ENCODE measurements around the gene RNF31.

RNF31 gene

DNA sequence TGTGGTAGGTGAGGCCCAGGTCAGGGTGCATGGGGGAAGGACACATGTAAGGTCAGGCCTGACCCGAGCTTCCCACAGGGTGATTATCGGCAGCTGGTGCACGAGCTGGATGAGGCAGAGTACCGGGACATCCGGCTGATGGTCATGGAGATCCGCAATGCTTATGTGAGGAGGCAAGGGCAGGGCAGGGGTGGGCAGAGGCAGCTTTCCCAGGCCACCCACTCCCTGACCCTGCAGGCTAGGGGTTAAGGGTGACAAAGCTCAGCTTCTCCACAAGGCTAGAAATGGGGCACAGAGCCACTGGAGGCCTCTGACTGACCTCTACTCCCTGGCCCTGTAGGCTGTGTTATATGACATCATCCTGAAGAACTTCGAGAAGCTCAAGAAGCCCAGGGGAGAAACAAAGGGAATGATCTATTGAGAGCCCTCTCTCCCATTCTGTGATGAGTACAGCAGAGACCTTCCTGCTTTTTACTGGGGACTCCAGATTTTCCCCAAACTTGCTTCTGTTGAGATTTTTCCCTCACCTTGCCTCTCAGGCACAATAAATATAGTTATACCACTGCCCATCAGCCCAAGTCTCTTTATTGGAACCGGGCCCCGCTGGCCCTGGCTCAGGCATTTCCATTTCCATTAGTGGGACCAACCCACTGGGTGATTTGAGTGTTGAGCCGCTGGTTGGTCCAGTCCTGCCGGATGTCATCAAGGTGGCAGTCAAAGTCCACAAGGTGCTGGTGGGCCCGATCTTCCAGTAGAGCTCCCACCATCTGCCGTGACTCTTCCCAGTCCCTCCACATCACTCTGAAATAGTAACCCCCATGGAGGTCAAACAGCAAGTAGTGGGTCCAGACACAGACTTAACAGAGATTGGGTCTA is 8.7 kb upstream of the RNF31 start:
- no peak for DNase-seq

DNA sequence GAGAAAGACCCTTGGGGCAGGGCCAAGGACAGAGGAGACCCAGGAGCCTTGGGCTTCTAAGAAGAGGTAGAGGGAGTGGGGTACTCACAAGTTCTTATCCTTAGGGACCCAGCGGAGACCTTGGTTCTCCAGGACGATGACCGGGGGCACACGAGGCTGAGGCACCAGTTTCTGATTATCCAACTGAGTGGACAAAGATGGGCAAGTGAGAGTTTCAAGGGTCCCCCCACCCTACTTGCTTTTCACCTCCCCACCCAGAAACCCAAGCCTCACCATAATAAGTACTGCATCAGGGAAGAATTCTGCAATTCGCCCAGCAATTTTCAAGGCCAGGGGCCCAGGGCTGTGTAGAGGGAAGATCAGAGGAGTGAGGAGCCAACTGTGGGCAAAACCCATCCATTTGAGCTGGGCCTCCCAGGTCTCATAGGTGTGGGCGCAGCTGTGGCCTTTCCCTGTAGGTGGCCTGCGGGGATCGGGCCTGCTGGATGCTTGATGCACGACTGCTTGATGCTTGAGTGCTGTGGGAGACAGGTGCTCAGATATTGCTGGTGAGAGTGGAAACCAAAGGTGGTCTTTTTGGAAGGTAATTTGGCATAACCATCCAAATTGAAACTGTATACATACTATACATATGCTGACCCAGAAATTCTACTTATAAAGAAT is 7.9 kb upstream of the RNF31 start:
- DNase-seq = peak; percentile 32

DNA sequence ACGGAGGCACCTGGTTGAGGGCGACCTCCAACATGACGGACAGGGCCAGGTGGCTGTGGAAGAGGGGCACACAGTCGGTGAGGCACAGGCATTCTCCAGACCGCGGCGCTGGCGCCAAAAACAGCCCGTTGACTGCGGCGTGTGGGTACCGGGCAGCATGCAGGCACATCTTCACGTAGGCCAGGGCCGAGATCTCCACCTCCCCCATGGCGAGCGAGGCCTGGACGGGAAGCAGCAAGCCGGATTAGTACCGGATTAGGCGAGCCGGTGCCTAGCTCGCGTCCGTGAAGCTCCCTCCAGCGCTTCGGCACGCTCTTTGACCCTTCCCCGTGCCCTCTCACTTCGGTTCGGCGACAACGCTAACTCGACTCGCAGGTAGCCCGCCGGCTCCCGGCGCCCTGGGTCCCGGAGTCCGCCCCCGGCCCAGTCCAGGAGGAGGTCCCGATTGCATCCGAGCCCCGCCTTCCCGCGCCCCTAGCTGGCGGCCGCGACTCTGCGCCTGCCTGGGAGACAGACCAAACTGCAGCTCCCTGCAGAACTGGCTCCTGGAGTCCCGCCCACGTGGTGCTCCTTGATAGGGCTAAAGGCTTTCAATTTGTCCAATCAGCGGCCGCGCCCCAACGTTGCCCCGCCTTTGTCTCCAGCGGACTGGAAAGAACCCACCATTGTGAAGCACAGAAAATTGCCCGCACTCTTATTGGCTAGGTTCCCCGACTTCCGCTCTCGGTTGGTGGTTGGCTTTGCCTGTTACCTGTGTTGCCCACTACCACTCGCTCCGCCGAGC is 6.0 kb upstream of the RNF31 start, which contains the start of gene EMC9:
TSS of gene EMC9 (minus strand) at position 495 of the 784 bp plus-strand sequence. CDS start at position 208, 287 bp downstream.
- DNase-seq = peak; percentile 100

DNA sequence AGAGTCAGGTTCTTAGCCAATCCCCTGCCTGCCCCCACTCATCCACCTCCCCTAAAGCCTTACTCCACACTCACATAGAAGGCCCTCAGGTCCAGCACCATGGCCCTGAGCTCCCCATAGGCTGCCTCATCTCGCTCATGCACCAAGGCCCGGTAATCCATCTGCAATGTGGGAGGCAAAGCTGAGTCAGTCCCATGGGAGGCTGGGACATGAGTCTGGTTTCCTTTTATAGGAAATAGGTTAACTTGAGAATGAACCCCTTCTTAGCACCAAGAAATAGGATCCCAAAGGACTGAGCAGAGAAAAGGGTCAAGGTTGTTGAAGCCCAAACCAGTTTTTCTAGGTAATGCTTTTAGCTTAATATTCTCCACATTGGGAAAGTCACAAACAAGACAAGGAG is 3.8 kb upstream of the RNF31 start:
- DNase-seq = no peak

DNA sequence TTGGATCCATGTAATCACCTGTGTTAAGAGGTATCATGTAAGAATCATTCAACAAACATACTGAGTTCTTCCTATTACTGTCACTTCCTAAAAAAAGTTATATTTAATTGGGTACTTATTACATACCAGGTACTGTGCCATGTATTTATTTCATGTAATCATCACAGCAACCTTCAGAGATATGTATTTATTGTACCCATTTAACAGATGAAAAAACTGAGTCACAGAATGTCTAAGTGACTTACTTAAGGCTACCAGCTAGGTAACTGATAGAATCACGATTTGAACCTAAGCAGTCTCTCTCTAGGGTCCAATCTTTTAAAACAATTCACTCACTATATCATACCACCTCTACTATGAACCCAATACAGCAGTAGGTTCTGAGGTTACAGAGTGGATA is 2.8 kb upstream of the RNF31 start:
- no peak for DNase-seq

DNA sequence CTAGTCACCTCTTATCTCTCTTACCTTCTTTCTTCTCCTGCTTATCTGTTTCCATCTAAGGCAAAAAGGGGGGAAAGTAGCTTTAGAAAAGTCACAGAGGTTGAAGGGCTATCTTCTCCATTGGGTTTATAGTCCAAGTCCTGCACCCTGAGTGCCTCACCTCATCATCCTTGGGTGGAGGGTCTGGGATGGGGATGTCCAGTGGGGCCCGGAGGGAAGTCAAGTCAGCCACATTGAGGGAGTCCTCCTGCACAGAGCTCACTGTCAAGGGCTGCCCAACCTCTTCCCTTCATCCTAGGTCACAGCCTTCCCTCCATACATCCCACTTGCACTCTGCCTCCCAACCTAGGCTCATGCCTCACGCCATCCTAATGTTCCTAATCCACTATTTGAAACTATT is 2.1 kb upstream of the RNF31 start:
- DNase-seq = no peak

DNA sequence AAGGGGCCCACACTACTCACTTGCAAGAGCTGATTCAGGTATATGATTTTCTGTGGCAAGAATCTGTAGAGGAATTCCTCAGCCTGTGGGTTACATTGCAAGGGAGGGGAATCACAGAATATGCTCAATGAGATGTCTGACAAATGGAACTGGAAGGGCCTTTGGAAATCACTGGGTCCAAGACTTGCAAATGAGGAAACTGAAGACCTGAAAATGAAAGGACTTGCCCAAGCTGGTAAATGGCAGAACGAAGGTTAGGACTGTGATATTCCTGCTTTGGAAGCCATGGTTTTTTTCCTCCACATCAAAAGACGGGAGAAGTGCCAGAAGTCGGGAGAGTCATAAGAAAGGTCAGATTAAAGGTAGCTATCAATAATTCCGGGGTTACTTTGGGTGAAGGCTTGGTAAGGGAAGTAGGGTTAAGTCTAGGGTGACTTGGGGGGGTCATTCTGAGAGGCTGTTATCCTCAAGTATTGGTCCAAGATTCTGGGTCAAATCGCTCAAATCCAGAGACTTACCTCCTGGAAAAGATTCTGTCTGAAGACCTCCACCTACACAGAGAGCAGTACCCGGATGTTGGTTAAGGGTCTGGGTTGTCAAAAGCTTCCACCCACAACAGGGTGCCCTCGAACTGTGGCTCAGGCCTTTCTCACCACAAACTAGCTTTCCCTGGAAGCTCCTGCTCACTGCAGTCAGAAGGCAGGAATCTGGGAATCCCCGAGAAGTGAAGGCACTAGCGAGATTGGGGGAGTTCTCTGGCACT is 1.4 kb upstream of the RNF31 start:
- no peak for DNase-seq

DNA sequence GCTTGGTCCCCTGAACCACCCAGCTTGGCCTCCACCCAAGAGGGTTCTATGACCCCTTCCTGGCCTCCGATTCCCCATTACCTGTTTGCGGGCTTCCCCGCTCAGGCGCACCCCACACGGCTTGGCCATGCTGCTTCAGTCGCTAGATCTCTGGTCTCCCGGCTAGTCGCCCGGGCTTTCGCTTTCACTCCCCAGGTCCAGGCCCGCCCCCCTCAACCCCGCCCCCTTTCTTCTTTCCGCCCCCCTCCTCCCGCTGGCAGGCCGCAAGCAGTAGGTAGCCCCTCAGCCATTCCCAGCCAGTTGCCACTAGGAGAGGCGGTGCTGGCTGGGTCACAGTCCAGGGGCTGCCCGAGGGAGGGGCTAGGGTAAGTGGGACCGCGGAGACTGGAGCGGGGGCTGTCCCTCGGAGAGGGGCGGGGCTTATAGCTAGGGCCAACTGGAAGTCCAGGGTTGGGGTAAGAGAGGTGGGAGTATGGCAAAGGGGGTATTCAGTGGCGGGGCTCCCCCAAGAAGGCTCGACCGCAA is 783 bp upstream of the RNF31 start, which contains the start of gene PSME2:
TSS of gene PSME2 (minus strand) at position 158 of the 525 bp plus-strand sequence. CDS start at position 129, 29 bp downstream.
- peak; percentile 88 for DNase-seq

DNA sequence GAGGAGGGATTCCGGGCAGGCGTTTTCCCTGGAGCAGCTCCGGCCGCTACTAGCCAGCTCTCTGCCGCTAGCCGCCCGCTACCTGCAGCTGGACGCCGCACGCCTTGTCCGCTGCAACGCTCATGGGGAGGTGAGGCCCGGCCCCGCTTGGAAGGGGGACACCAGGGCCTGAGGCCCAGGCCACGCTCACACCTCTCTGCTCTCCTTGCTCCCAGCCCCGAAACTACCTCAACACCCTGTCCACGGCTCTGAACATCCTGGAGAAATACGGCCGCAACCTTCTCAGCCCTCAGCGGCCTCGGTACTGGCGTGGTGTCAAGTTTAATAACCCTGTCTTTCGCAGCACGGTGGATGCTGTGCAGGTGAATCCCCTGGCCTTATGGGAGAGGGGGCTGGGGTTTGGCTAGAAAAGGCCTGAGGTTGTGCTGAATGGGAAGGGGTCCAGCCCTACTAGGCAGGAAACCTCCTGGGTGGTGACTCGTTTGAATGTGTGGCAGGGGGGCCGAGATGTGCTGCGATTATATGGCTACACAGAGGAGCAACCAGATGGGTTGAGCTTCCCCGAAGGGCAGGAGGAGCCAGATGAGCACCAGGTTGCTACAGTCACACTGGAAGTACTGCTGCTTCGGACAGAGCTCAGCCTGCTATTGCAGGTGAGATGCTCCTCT is 597 bp downstream of the RNF31 start:
- no peak for DNase-seq

DNA sequence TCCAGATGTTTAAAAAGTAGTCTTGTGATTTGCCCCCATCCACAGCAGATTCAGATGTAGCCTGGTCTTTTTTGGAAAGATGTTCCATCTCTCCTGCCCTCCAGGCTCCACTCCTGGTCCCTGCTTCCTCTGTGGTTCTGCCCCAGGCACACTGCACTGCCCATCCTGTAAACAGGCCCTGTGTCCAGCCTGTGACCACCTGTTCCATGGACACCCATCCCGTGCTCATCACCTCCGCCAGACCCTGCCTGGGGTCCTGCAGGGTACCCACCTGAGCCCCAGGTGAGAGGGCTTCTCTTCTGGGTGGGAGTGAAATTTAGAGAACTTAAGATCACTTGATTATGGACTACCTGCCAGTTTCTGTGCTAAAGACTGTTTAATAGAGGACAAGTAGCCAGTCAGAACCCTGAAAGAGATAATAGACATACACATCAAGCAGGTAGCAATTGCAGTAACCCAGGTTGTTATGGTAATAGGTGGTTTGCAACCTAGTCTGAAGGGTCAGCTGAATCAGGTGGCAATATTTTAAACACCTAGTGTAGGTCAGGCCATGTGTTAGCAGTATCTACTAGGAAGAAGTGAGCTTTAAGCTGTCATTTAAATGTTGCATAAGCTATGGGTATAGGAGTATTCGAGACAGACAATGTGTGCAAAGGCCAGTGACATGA is 2.1 kb downstream of the RNF31 start:
- DNase-seq = no peak

DNA sequence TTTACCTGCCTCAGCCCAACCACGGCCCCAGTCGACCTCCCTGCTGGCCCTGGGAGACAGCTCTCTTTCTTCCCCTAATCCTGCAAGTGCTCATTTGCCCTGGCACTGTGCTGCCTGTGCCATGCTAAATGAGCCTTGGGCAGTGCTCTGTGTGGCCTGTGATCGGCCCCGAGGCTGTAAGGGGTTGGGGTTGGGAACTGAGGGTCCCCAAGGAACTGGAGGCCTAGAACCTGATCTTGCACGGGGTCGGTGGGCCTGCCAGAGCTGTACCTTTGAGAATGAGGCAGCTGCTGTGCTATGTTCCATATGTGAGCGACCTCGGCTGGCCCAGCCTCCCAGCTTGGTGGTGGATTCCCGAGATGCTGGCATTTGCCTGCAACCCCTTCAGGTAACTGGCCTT is 2.8 kb downstream of the RNF31 start:
- no peak for DNase-seq

DNA sequence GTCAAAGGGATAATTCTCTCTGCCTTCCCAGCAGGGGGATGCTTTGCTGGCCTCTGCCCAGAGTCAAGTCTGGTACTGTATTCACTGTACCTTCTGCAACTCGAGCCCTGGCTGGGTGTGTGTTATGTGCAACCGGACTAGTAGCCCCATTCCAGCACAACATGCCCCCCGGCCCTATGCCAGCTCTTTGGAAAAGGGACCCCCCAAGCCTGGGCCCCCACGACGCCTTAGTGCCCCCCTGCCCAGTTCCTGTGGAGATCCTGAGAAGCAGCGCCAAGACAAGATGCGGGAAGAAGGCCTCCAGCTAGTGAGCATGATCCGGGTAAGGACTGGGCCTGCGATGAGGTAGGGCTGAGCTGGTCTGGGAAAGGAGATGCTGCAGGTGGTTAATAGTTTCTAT is 3.3 kb downstream of the RNF31 start:
- DNase-seq = no peak

DNA sequence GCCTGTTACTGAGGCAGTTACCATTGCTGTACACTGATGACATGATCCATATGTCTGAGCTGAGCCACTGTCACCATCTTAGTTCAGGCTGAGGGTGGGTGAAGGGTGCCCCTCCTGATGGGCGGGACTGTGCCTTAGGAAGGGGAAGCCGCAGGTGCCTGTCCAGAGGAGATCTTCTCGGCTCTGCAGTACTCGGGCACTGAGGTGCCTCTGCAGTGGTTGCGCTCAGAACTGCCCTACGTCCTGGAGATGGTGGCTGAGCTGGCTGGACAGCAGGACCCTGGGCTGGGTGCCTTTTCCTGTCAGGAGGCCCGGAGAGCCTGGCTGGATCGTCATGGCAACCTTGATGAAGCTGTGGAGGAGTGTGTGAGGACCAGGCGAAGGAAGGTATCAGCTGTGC is 3.7 kb downstream of the RNF31 start:
- no peak for DNase-seq

DNA sequence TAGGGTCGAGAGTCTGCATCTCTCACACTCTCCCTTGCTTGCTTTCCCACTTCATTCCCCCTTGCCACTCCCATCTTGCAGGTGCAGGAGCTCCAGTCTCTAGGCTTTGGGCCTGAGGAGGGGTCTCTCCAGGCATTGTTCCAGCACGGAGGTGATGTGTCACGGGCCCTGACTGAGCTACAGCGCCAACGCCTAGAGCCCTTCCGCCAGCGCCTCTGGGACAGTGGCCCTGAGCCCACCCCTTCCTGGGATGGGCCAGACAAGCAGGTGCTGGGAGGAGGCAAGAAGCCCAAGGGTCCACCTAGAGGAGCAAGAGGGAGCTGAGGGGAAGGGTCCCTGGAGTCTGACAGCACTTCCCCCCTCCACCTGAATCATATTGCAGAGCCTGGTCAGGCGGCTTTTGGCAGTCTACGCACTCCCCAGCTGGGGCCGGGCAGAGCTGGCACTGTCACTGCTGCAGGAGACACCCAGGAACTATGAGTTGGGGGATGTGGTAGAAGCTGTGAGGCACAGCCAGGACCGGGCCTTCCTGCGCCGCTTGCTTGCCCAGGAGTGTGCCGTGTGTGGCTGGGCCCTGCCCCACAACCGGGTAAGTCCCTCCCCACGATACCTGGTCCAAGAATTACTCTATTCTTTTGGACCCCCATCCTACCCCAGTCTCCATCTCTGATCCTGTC is 4.2 kb downstream of the RNF31 start:
- DNase-seq = no peak

DNA sequence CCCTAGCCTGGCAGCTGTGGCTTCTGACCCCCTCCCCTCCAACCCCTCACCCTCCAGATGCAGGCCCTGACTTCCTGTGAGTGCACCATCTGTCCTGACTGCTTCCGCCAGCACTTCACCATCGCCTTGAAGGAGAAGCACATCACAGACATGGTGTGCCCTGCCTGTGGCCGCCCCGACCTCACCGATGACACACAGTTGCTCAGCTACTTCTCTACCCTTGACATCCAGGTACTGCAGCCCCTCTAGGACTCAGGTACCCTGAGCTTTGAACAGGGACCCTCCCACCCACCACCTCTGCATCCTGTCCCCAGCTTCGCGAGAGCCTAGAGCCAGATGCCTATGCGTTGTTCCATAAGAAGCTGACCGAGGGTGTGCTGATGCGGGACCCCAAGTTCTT is 7.8 kb downstream of the RNF31 start:
- no peak for DNase-seq

DNA sequence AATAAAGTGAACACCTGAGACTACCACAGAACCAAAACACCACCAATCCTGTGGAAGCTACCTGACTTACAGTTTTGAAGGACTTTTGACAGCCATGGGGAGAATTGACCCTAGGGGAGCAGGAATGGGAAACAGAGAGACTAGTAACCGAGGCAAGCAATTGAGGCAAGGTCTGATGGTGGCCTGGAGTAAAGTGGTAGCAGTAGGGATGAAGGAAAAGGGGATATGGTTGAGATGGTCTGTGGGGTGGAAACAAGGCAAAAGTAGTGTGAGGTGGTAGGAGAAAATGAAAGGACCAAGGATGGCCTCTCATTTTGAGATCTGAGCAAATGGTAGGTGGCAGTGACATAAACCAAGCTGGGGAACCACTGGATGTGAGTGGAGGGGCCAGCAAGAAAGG is 9.5 kb downstream of the RNF31 start:
- no peak for DNase-seq

DNA sequence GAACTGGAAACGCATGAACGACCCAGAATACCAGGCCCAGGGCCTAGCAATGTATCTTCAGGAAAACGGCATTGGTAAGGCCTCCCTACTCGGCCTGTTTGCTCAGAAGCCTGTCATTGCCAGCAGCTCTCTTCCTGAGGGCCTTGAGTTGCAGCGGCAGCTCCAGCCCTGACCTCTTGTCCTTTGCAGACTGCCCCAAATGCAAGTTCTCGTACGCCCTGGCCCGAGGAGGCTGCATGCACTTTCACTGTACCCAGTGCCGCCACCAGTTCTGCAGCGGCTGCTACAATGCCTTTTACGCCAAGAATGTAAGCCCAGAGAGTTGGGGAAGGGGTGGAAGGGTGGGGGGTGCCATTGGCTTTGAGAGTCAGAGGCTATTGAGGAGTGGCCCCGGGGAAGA is 10.0 kb downstream of the RNF31 start:
- DNase-seq = no peak

DNA sequence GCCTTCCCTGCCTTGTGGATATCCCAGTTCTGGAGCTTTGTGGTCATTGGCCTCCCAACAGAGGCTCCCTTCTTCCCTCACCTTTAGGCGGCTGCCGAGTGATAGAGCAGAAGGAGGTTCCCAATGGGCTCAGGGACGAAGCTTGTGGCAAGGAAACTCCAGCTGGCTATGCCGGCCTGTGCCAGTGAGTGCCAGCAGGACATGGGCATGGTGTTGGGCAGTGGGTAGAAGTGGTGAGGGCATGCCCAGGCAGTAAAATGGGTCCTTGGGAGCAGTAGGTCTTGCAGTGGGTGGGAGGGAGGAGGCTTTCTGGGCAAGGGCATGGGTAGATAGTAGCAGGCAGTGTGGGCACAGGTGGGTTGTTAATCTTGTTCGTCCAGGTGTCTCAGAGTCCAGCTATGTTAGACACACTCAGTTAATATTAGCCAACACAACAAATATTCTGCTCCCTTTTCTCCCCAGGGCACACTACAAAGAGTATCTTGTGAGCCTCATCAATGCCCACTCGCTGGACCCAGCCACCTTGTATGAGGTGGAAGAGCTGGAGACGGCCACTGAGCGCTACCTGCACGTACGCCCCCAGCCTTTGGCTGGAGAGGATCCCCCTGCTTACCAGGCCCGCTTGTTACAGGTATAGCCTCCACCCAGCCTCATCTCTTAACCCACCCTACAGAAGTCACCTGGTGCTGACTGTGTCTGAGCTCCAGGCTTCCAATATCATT is 12.6 kb downstream of the RNF31 start:
- no peak for DNase-seq

DNA sequence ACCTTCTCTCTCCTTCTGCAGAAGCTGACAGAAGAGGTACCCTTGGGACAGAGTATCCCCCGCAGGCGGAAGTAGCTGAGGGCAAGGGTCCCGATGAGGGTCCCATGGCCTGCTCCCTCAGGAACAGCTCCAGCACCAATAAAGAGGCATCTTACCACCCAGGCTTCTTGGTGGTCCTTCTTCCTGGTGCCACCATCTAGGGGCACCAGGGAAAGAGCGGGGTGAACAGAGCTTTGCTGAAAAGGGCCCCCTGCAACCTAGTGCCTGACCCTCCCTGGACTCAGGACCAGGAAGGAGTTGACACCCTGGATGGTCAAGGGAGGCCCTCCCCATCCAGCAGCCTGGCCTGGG is 13.2 kb downstream of the RNF31 start:
- DNase-seq = no peak
